Mesodermal cell (in vitro differentiated cells): ENCODE data around the gene BBS7.

Experiments
- H3K27ac ChIP-seq: 2 replicates; pipeline ENCODE4 v1.7.0; 2013; ENCODE audit warnings: mild to moderate bottlenecking, low read depth, low read length, moderate library complexity; ENCODE audit not compliant: severe bottlenecking
- H3K36me3 ChIP-seq: 2 replicates; pipeline ENCODE4 v1.7.1; 2013; ENCODE audit warnings: mild to moderate bottlenecking, low read length, moderate library complexity; ENCODE audit not compliant: control insufficient read depth, insufficient read depth
- H3K4me1 ChIP-seq: one replicate; pipeline ENCODE4 v1.7.1; 2013; ENCODE audit warnings: mild to moderate bottlenecking, low read length; ENCODE audit not compliant: insufficient read depth, control insufficient read depth, poor library complexity, severe bottlenecking
- H3K4me3 ChIP-seq: 2 replicates; pipeline ENCODE4 v1.7.0; 2013; ENCODE audit warnings: low read length, control low read depth, mild to moderate bottlenecking; ENCODE audit not compliant: insufficient read depth, poor library complexity, severe bottlenecking; ENCODE audit errors: extremely low read depth
- H3K9me3 ChIP-seq: 2 replicates; pipeline ENCODE4 v1.7.1; 2013; ENCODE audit warnings: mild to moderate bottlenecking, low read length, moderate library complexity; ENCODE audit not compliant: control insufficient read depth
- WGBS, 2 experiments: methylation state at CpG; one replicate each; pipeline ENCODE4 v1.1.5; 2013; ENCODE audit warnings: missing lambda C conversion rate in 2 of 2; ENCODE audit not compliant: insufficient coverage in 2 of 2; 5-methylcytosine and 5-hydroxymethylcytosine counted together

Gene BBS7

GRCh38 chr4:121877041-121877773 lies 6.9 kb upstream of the BBS7 start:
- Histone ChIP-seq H3K36me3 (no peaks in the 10 kb centered on the region), H3K4me3 (no peak overlapping the region), H3K27ac (no peak overlapping the region), H3K4me1 (no peaks in the 10 kb centered on the region), H3K9me3 (no peaks in the 10 kb centered on the region)
- WGBS, 2 experiments = 54% methylated on average over 2 of the region's 4 CpGs; no CpG with 5 or more reads in 1 of the 2 experiments

- WGBS, 2 experiments = 90 to 92% methylated on average over 2 to 5 of the region's 6 CpGs
- no peaks in the 10 kb centered on the region for H3K9me3 ChIP-seq
- no peaks in the 10 kb centered on the region for H3K36me3 ChIP-seq
- H3K27ac ChIP-seq = no peak overlapping the region
- no peak overlapping the region for H3K4me3 ChIP-seq
- H3K4me1 ChIP-seq = no peaks in the 10 kb centered on the region
Observed at GRCh38 chr4:121876070-121876469, 5.8 kb upstream of the BBS7 start.

- no peaks in the 10 kb centered on the region for H3K9me3 ChIP-seq
- H3K27ac ChIP-seq = no peak overlapping the region
- no CpG with 5 or more reads among the region's 2 CpGs for WGBS, 2 experiments
- H3K36me3 ChIP-seq = no peaks in the 10 kb centered on the region
- H3K4me1 ChIP-seq = no peaks in the 10 kb centered on the region
- H3K4me3 ChIP-seq = no peak overlapping the region
Observed at GRCh38 chr4:121875652-121876051, 5.4 kb upstream of the BBS7 start.

- Histone ChIP-seq H3K9me3 (no peaks in the 10 kb centered on the region), H3K36me3 (no peaks in the 10 kb centered on the region), H3K4me3 (no peak overlapping the region), H3K27ac (no peak overlapping the region), H3K4me1 (peaks cover 3% of the 10 kb centered on the region)
- 50% methylated on average over 1 of the region's 3 CpGs; no CpG with 5 or more reads in 1 of the 2 experiments for WGBS, 2 experiments
Observed at GRCh38 chr4:121873604-121874003, 3.3 kb upstream of the BBS7 start.

- 75 to 77% methylated on average over 5 to 7 of the region's 7 CpGs for WGBS, 2 experiments
- no peaks in the 10 kb centered on the region for H3K9me3 ChIP-seq
- no peak overlapping the region for H3K4me3 ChIP-seq
- H3K27ac ChIP-seq = no peak overlapping the region
- H3K36me3 ChIP-seq = peaks cover 28% of the 10 kb centered on the region
- H3K4me1 ChIP-seq = peaks cover 1% of the 10 kb centered on the region
Observed at GRCh38 chr4:121863799-121864198, 6.5 kb downstream of the BBS7 start.

- Histone ChIP-seq H3K36me3 (peaks cover 27% of the 10 kb centered on the region), H3K9me3 (no peaks in the 10 kb centered on the region), H3K4me3 (no peak overlapping the region), H3K4me1 (no peaks in the 10 kb centered on the region), H3K27ac (no peak overlapping the region)
- no CpG with 5 or more reads among the region's 2 CpGs for WGBS, 2 experiments
Observed at GRCh38 chr4:121861426-121861825, 8.8 kb downstream of the BBS7 start.

- H3K4me3 ChIP-seq = no peak overlapping the region
- no peak overlapping the region for H3K27ac ChIP-seq
- no peaks in the 10 kb centered on the region for H3K9me3 ChIP-seq
- no peaks in the 10 kb centered on the region for H3K4me1 ChIP-seq
- peaks cover 22% of the 10 kb centered on the region for H3K36me3 ChIP-seq
Observed at GRCh38 chr4:121860121-121860520, 10.2 kb downstream of the BBS7 start.

GRCh38 chr4:121851354-121851753 lies 18.9 kb downstream of the BBS7 start:
- Histone ChIP-seq H3K36me3 (peaks cover 29% of the 10 kb centered on the region), H3K9me3 (no peaks in the 10 kb centered on the region), H3K4me3 (no peak overlapping the region), H3K27ac (no peak overlapping the region), H3K4me1 (no peaks in the 10 kb centered on the region)
- 100% methylated on average over 1 of the region's 1 CpG; no CpG with 5 or more reads in 1 of the 2 experiments for WGBS, 2 experiments

GRCh38 chr4:121846662-121847061 lies 23.6 kb downstream of the BBS7 start:
- WGBS, 2 experiments = 95% methylated on average over 4 of the region's 6 CpGs; no CpG with 5 or more reads in 1 of the 2 experiments
- Histone ChIP-seq H3K36me3 (peaks cover 28% of the 10 kb centered on the region), H3K9me3 (no peaks in the 10 kb centered on the region)

GRCh38 chr4:121842862-121843261 lies 27.4 kb downstream of the BBS7 start:
- Histone ChIP-seq H3K4me3 (no peak overlapping the region), H3K36me3 (peaks cover 36% of the 10 kb centered on the region), H3K9me3 (no peaks in the 10 kb centered on the region), H3K4me1 (no peaks in the 10 kb centered on the region), H3K27ac (no peak overlapping the region)
- WGBS, 2 experiments = 96% methylated on average over 3 of the region's 4 CpGs

More at GRCh38 chr4:121846662-121847061, 23.6 kb downstream of the BBS7 start:
- no peaks in the 10 kb centered on the region for H3K4me1 ChIP-seq
- H3K4me3 ChIP-seq = no peak overlapping the region
- no peak overlapping the region for H3K27ac ChIP-seq

- H3K9me3 ChIP-seq = no peaks in the 10 kb centered on the region
- H3K27ac ChIP-seq = no peak overlapping the region
- no peak overlapping the region for H3K4me3 ChIP-seq
- no peaks in the 10 kb centered on the region for H3K4me1 ChIP-seq
- H3K36me3 ChIP-seq = peaks cover 41% of the 10 kb centered on the region
Observed at GRCh38 chr4:121838136-121838535, 32.1 kb downstream of the BBS7 start.
